ENCODE results near the gene AHNAK.

The AHNAK gene

DNA sequence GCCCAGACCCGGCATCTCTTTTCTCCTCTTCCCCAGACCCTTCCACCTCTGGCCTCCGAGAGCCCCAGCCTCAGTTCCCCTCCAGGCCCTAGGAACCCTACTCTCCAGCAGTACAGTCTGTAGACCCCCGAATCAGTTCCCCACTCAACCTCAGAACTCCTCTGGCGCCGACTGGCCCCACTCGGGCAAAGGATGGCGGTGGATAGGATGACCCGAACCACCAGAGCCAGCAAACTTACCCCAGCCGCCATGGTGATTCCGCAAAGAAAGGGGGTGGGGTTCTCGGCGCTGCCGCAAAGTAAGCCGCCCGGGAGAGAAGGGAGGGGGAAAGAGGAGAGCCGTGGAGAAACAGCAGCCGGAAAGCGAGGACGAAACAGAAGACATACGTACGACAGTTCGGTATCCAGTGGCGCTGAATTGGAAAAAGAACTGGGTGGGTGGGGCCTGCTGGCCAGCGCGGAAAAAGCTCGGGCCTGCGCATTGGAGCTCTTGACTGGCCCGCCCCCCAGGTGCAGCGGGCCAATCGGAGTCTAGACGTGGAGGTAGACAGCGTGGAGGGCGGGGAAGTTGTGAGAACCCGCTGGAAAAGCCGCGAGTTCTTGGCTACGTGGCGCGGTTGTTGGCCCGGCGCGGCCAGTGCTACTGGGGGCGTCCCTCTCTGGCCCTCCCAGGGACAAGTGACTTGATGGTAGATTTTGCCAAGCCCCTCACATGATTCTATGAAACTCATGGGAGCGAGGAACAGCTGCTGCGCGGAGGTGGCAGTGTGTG lies 27.2 kb upstream of the AHNAK start, which contains the start of gene EEF1G (continued):
- TF ChIP-seq, protein P1, sequence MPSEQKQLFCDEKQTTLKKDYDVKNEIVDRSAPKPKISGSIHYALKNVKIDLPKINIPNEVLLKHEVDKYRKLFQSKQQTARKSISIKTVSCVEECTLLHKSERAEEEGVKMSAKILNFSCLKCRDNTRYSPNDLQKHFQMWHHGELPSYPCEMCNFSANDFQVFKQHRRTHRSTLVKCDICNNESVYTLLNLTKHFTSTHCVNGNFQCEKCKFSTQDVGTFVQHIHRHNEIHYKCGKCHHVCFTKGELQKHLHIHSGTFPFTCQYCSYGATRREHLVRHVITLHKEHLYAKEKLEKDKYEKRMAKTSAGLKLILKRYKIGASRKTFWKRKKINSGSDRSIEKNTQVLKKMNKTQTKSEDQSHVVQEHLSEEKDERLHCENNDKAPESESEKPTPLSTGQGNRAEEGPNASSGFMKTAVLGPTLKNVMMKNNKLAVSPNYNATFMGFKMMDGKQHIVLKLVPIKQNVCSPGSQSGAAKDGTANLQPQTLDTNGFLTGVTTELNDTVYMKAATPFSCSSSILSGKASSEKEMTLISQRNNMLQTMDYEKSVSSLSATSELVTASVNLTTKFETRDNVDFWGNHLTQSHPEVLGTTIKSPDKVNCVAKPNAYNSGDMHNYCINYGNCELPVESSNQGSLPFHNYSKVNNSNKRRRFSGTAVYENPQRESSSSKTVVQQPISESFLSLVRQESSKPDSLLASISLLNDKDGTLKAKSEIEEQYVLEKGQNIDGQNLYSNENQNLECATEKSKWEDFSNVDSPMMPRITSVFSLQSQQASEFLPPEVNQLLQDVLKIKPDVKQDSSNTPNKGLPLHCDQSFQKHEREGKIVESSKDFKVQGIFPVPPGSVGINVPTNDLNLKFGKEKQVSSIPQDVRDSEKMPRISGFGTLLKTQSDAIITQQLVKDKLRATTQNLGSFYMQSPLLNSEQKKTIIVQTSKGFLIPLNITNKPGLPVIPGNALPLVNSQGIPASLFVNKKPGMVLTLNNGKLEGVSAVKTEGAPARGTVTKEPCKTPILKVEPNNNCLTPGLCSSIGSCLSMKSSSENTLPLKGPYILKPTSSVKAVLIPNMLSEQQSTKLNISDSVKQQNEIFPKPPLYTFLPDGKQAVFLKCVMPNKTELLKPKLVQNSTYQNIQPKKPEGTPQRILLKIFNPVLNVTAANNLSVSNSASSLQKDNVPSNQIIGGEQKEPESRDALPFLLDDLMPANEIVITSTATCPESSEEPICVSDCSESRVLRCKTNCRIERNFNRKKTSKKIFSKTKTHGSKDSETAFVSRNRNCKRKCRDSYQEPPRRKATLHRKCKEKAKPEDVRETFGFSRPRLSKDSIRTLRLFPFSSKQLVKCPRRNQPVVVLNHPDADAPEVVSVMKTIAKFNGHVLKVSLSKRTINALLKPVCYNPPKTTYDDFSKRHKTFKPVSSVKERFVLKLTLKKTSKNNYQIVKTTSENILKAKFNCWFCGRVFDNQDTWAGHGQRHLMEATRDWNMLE (tag by site-specific recombination; conservative IDR thresholded peaks at IDR 0.05; ENCODE audit: low read depth) = no peak
- TF ChIP-seq ZNF24 (tag by site-specific recombination; IDR thresholded peaks at IDR 0.05) = 0 out of 2 replicates have a peak, but pooled peaks have one; percentile 17
- peak; percentile 61 for TF ChIP-seq ZNF341 (tag by site-specific recombination; IDR thresholded peaks at IDR 0.05; ENCODE audit: low read depth)
- TF ChIP-seq ZNF248 (tag by site-specific recombination; IDR thresholded peaks at IDR 0.05) = no peak
- no peak for TF ChIP-seq KLF1 (tag by site-specific recombination; IDR thresholded peaks at IDR 0.05)
- no peak for TF ChIP-seq PRDM10 (tag by site-specific recombination; IDR thresholded peaks at IDR 0.05)
- no peak for TF ChIP-seq ZBTB11 (tag by site-specific recombination; conservative IDR thresholded peaks at IDR 0.05; ENCODE audit: low read depth)
- no peak for TF ChIP-seq ZNF449 (tag by site-specific recombination; IDR thresholded peaks at IDR 0.05)
- peak; percentile 58; the same call in 1 of the 2 replicates for TF ChIP-seq KLF16 (tag by site-specific recombination; IDR thresholded peaks at IDR 0.05)
- TF ChIP-seq ZNF639 (tag by site-specific recombination; IDR thresholded peaks at IDR 0.05) = peak; percentile 84; the same call in 1 of the 2 replicates
- TF ChIP-seq, protein P2, sequence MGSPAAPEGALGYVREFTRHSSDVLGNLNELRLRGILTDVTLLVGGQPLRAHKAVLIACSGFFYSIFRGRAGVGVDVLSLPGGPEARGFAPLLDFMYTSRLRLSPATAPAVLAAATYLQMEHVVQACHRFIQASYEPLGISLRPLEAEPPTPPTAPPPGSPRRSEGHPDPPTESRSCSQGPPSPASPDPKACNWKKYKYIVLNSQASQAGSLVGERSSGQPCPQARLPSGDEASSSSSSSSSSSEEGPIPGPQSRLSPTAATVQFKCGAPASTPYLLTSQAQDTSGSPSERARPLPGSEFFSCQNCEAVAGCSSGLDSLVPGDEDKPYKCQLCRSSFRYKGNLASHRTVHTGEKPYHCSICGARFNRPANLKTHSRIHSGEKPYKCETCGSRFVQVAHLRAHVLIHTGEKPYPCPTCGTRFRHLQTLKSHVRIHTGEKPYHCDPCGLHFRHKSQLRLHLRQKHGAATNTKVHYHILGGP (tag by site-specific recombination; IDR thresholded peaks at IDR 0.05) = no peak
- no peak for TF ChIP-seq ZNF624 (tag by site-specific recombination; IDR thresholded peaks at IDR 0.05)
- peak; percentile 35 for TF ChIP-seq ZNF629 (tag by site-specific recombination; IDR thresholded peaks at IDR 0.05)
- TF ChIP-seq ZNF707 (tag by site-specific recombination; IDR thresholded peaks at IDR 0.05) = no peak
- no peak for TF ChIP-seq ZNF747 (tag by site-specific recombination; IDR thresholded peaks at IDR 0.05)
- TF ChIP-seq ZNF16 (tag by site-specific recombination; IDR thresholded peaks at IDR 0.05; ENCODE audit: low read depth) = no peak
- peak; percentile 78 for TF ChIP-seq SP3 (tag by site-specific recombination; IDR thresholded peaks at IDR 0.05)
- TF ChIP-seq ZFP3 (tag by site-specific recombination; IDR thresholded peaks at IDR 0.05; ENCODE audit: low read depth) = no peak
- TF ChIP-seq ZNF768 (tag by site-specific recombination; IDR thresholded peaks at IDR 0.05) = no peak
- TF ChIP-seq, protein P3, sequence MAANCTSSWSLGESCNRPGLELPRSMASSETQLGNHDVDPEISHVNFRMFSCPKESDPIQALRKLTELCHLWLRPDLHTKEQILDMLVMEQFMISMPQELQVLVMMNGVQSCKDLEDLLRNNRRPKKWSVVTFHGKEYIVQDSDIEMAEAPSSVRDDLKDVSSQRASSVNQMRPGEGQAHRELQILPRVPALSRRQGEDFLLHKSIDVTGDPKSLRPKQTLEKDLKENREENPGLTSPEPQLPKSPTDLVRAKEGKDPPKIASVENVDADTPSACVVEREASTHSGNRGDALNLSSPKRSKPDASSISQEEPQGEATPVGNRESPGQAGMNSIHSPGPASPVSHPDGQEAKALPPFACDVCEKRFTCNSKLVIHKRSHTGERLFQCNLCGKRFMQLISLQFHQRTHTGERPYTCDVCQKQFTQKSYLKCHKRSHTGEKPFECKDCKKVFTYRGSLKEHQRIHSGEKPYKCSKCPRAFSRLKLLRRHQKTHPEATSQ (tag by site-specific recombination; IDR thresholded peaks at IDR 0.05) = no peak
- no peak; the same call in 1 of the 2 replicates for TF ChIP-seq ZBTB48 (tag by site-specific recombination; IDR thresholded peaks at IDR 0.05)

Data from HEK293 (cell line).